Measurements from ENCODE around the gene AFG3L2.

Gene AFG3L2

GRCh38 chr18:12304351-12305210 is 72.4 kb downstream of the AFG3L2 start:
- no peak for DNase-seq

GRCh38 chr18:12302391-12303147 is 74.5 kb downstream of the AFG3L2 start:
- no peak for DNase-seq

- no peak for DNase-seq
These were observed 75.6 kb downstream of the AFG3L2 start for GRCh38 chr18:12301263-12302005.

- DNase-seq, result no peak
These were observed 77.2 kb downstream of the AFG3L2 start for GRCh38 chr18:12299862-12300261.

DNA sequence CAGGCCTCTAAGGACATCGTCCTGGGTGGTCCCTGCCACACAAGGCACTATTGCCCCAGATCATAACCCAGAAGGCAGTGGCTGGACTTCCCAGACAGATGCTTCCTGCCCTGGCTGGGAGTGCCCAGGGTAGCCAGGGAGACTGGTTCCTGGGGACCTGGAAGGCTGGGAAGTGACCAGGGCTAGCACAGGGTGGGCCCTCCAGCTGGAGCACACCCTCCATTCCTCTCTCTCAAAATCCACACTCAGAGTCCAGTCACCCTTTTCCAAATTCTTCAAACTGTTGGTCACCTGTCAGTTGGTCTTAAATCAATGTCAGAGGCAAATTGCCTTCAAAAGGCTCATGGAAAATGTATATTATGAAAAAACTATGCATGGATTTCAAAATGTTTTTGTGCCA is 80.6 kb downstream of the AFG3L2 start:
- DNase-seq, result no peak

DNA sequence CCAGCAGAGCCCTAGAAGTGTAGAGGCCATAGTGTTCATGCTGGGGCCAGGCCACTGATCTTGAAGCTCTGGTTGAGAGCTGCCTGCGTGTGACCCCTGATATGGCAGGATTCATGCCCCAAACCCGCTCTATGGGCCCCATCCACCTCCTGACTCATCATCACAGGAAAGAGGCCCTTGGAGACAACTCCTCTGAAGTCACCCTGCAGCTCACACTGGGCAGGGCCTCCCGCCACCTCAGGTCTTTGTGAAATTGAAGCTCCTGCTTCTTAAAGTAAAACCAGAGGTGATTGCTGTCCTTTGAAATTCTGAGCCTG is 81.0 kb downstream of the AFG3L2 start:
- no peak for DNase-seq

DNA sequence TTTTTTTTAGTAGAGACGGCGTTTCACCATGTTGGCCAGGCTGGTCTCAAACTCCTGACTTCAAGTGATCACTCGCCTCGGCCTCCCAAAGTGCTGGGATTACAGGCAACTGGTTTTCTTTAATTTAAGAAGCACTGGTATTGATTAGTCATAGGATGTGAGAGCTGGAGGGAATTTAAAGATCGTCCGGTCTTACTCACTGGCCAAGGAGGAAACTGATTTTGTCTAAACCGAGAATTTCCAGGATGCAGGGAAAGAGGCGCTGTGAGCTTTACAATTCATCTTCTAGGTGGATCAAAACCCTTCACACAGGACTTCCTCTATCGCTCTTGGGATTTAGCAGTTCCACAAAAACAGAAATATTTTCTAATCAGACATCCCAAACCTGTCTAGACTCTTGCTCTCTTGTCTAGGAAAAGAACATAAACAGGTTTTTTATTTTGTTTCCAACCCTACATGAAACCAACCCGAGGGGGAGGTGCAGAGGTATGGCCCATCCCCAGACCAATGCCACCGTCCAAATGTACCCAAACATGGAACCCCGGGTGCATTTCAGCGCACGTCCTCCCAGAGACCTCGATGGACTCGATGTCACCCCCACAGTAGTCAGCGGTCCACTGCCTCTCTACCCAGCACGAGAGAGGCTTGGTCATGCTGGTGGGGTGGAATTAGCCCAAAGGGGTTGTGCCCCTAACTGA is 81.5 kb downstream of the AFG3L2 start:
- no peak for DNase-seq

GRCh38 chr18:12293831-12294230 is 83.2 kb downstream of the AFG3L2 start:
- DNase-seq, result no peak

- no peak for DNase-seq
These were observed 85.3 kb downstream of the AFG3L2 start for GRCh38 chr18:12291690-12292089.

- no peak for DNase-seq
These were observed 85.9 kb downstream of the AFG3L2 start for GRCh38 chr18:12291161-12291560.

DNA sequence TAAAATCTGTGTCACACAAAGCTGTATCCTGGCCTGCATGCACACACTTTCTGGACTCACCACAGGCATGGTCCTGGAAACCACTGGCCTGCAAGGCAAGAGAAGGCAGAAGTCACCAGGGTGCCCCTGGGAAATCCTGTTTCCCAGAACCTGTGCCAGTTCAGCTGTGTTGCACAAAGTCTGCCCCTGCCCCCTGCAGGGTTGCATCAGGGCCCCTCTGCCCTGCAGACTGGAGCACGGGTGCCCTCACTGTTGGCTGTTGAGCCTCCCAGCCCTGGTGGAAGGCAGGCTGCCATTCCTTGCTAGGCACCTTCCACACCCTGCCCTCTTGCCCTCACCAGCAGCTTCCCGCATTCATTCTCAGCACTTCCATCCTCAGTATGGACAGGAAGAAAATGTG is 86.9 kb downstream of the AFG3L2 start:
- no peak for DNase-seq

DNA sequence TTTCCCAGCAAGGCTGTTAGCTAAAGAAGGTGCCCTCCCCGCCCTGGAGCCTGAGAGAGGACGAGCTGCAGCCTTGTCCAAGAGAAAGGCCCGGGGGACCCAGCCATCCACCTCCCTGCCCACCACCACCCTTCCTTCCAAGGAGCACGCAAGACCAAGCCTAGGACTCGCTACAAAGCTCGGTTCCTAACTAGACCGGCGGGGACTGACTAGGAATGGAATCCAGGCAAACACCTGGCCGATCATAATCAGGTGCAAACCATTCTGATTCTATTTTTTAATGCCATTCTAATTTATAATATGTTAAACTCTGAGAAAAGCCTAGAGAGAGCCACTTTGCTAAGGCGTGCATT is 88.6 kb downstream of the AFG3L2 start:
- DNase-seq, result no peak

GRCh38 chr18:12287684-12288402 is 89.2 kb downstream of the AFG3L2 start:
- peak; percentile 74 for DNase-seq

DNA sequence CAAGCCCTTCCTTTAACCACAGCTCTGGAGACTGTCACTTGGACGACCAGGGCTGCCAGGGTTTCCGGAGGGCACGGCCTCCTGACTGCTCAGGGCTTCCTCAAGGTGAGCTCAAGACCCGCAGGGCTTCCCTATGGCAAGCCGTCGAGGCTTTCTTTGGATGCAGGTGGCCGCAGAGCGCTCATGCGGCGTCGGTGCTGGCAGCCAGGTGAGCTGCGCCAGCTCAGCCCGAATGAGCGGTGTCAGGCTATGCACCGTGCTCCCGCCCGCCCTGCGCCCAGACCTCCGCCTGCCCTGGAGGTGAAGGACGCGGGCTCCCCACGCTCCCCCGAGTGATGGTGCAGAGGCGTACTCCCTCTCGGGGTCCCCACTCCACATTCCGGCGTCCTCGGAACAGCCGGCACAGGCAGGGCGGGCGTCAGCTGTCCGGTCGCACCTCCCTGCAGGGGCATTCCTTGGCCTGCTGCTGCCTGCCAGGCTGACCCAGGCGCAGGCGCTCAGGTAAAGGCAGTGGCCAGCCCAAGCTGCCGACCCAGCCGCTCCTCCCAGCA is 89.8 kb downstream of the AFG3L2 start:
- DNase-seq, result peak; percentile 69

DNA sequence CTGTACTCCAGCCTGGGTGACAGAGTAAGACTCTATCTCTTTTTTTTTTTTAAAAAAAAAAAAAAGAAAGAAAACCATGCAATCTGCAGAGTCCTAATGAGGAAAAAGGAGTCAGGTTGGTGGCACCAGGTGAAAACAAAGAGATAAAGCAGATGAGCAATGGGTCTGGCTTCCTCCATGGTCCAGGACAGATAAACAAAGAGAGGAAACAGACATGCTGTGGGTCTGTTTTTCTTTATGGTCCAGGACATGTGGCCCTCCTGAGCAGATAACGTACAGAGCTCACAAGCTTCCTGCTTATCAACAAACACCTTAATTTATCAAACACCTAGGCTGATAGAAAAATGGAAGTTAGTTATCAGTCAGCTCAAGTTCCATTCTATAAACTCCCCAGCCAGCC is 93.4 kb downstream of the AFG3L2 start:
- DNase-seq, result no peak

GRCh38 chr18:12283256-12283655 is 93.8 kb downstream of the AFG3L2 start:
- DNase-seq, result no peak

DNA sequence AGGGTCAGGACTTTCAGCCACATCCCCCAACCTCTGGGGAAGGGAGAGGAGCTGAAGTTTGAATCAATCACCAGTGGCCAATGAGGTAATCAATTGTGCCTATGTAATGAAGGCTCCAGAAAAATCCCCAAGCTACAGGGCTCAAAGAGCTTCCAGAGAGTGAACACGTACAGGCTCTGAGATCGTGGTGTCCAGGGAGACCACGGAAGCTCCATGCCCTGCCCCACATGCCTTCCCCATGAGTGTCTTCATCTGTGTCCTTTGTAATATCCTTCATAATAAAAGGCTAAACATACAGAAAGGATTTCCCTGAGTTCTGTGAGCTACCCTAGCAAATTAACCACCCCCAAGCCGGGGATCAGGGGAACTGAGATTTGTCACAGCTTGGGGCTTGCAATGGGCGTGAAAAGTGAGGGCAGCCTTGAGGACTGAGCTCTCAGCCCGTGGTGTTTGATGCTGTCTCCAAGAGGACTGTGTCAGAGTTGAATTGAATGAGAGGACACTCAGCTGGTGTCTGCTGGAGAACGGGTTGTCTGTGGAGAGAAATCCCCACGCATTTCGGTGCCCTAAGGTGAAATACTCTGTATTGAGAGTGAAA is 94.5 kb downstream of the AFG3L2 start:
- DNase-seq, result no peak

GRCh38 chr18:12281861-12282260 is 95.2 kb downstream of the AFG3L2 start:
- no peak for DNase-seq

- DNase-seq, result no peak
These were observed 97.1 kb downstream of the AFG3L2 start for GRCh38 chr18:12279781-12280531.

Data from right kidney (tissue), 1 donor.